ENCODE data around the gene SC5D.

SC5D gene

DNA sequence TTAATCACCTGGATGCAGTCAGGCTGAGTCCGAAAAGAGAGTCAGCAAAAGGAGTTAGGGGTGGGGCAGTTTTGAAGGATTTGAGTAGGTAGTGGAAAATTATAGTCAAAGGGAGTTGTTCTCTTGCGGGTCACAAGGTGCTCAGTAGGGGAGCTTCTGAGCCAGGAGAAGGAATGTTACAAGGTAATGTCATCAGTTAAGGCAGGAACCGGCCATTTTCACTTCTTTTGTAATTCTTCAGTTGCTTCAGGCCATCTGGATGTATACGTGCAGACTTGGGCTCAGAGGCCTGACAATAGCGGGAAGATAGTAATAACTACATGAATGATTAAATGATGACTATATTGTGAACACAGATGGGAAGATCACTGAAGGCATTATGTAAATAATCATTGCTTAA, 6.2 kb downstream of the SC5D start:
- no peak overlapping the region for H3K27ac ChIP-seq
- TF ChIP-seq EZH2 (IDR thresholded peaks at IDR 0.05) (no peak), POLR2AphosphoS5 (IDR thresholded peaks at IDR 0.05; ENCODE audit: borderline replicate concordance, low read depth, low read length) (no peak), FOXP2 (optimal IDR thresholded peaks at IDR 0.05; ENCODE audit: control extremely low read depth, extremely low read length, insufficient read depth) (no peak)
- H3K4me3 ChIP-seq, result no peak overlapping the region
- no peaks in the 10 kb centered on the region for H3K9me3 ChIP-seq (ENCODE audit: low read depth, low read length)
- H3K36me3 ChIP-seq (ENCODE audit: insufficient read depth, low read length), result peaks cover 30% of the 10 kb centered on the region
- no peak for DNase-seq (ENCODE audit: low read depth, low spot score)
- no peak overlapping the region for H3K9ac ChIP-seq (ENCODE audit: insufficient read length)

DNA sequence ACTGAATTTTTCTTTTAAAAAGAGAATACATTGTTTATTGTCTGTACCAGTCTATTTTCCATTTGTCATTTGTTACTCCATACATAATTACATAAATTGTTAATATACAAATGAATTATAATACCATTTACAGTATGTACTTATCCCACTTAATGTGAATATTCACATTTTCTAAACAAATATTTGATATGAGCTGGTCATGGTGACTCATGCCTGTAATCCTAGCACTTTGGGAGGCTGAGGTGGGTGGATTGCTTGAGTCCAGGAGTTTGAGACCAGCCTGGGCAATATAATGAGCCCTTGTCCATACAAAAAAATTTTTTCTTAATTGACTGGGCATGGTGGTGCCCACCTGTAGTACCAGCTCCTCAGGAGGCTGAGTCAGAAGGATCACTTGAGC, 6.8 kb downstream of the SC5D start:
- no peak for DNase-seq (ENCODE audit: low read depth, low spot score)
- Histone ChIP-seq H3K36me3 (ENCODE audit: insufficient read depth, low read length) (peaks cover 37% of the 10 kb centered on the region), H3K4me3 (no peak overlapping the region), H3K9ac (ENCODE audit: insufficient read length) (no peak overlapping the region), H3K27ac (no peak overlapping the region), H3K9me3 (ENCODE audit: low read depth, low read length) (no peaks in the 10 kb centered on the region)
- no peak for TF ChIP-seq FOXP2 (optimal IDR thresholded peaks at IDR 0.05; ENCODE audit: control extremely low read depth, extremely low read length, insufficient read depth)
- no peak for TF ChIP-seq EZH2 (IDR thresholded peaks at IDR 0.05)
- no peak for TF ChIP-seq POLR2AphosphoS5 (IDR thresholded peaks at IDR 0.05; ENCODE audit: borderline replicate concordance, low read depth, low read length)

GRCh38 chr11:121300313-121300971, 7.9 kb downstream of the SC5D start:
- TF ChIP-seq POLR2AphosphoS5 (IDR thresholded peaks at IDR 0.05; ENCODE audit: borderline replicate concordance, low read depth, low read length), result no peak
- no peak for TF ChIP-seq EZH2 (IDR thresholded peaks at IDR 0.05)
- TF ChIP-seq FOXP2 (optimal IDR thresholded peaks at IDR 0.05; ENCODE audit: control extremely low read depth, extremely low read length, insufficient read depth), result no peak
- peaks cover 47% of the 10 kb centered on the region for H3K36me3 ChIP-seq (ENCODE audit: insufficient read depth, low read length)
- no peak for DNase-seq (ENCODE audit: low read depth, low spot score)
- H3K4me3 ChIP-seq, result no peak overlapping the region
- no peak overlapping the region for H3K27ac ChIP-seq
- H3K9me3 ChIP-seq (ENCODE audit: low read depth, low read length), result no peaks in the 10 kb centered on the region
- no peak overlapping the region for H3K9ac ChIP-seq (ENCODE audit: insufficient read length)

DNA sequence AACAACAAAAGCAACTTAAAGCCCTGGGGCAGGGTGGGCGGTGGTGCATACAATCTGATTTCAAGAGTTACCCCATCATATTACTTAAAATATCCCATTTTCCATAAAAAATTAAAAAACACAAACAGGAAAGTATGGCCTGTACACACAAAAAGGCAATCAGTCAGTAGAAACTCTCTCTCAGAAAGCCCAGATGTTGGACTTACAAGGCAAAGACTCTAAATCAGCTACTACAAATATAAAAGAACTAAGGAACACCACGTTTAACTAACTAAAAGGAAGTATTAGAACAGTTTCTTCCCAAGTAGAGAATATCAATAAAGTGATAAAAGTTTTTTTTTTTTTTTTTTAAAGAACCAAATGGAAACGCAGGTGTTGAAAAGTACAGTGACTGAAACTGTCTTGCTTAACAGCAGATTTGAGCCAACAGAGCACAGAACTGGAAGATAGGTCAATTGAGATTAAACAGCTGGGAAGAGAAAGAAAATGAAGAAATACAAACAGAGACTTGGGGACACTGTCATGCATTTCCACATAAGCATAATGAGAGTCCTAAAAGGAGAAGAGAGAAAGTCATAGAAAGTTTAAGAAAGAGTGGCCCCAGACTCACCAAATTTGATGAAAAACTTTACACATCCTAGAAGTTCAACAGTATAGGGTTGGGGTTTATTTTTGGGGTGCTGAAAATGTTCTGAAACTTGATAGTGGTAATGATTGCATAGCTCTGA, 8.6 kb downstream of the SC5D start:
- H3K27ac ChIP-seq, result no peak overlapping the region
- TF ChIP-seq FOXP2 (optimal IDR thresholded peaks at IDR 0.05; ENCODE audit: control extremely low read depth, extremely low read length, insufficient read depth), result no peak
- no peak for TF ChIP-seq EZH2 (IDR thresholded peaks at IDR 0.05)
- no peak for TF ChIP-seq POLR2AphosphoS5 (IDR thresholded peaks at IDR 0.05; ENCODE audit: borderline replicate concordance, low read depth, low read length)
- peaks cover 48% of the 10 kb centered on the region for H3K36me3 ChIP-seq (ENCODE audit: insufficient read depth, low read length)

DNA sequence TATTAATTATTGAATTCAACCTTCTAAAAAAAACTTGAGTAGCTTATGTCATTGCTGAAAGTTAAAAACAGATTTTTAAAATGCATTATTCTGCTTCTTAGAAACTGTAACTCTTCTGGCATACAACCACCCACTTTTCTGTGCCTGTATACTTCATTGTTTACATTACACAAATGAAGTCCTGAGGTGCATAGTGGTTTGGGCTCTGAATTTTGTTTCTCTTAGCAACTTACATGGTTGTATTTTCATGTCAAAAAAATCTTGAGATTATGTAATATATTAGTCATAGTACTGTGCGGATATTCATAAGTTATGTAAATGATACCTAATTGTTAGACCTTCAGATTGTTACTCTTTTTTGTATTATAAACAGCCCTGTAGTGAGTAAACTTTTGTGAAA, 12.2 kb downstream of the SC5D start:
- H3K9me3 ChIP-seq (ENCODE audit: low read depth, low read length), result no peaks in the 10 kb centered on the region
- no peak for TF ChIP-seq POLR2AphosphoS5 (IDR thresholded peaks at IDR 0.05; ENCODE audit: borderline replicate concordance, low read depth, low read length)
- TF ChIP-seq FOXP2 (optimal IDR thresholded peaks at IDR 0.05; ENCODE audit: control extremely low read depth, extremely low read length, insufficient read depth), result no peak
- no peak for TF ChIP-seq EZH2 (IDR thresholded peaks at IDR 0.05)
- H3K9ac ChIP-seq (ENCODE audit: insufficient read length), result no peak overlapping the region
- no peak overlapping the region for H3K27ac ChIP-seq
- peaks cover 51% of the 10 kb centered on the region for H3K36me3 ChIP-seq (ENCODE audit: insufficient read depth, low read length)
- no peak overlapping the region for H3K4me3 ChIP-seq
- DNase-seq (ENCODE audit: low read depth, low spot score), result no peak

More for the DNA sequence above, 8.6 kb downstream of the SC5D start:
- Histone ChIP-seq H3K9ac (ENCODE audit: insufficient read length) (no peak overlapping the region), H3K9me3 (ENCODE audit: low read depth, low read length) (no peaks in the 10 kb centered on the region), H3K4me3 (no peak overlapping the region)
- DNase-seq (ENCODE audit: low read depth, low spot score), result no peak

DNA sequence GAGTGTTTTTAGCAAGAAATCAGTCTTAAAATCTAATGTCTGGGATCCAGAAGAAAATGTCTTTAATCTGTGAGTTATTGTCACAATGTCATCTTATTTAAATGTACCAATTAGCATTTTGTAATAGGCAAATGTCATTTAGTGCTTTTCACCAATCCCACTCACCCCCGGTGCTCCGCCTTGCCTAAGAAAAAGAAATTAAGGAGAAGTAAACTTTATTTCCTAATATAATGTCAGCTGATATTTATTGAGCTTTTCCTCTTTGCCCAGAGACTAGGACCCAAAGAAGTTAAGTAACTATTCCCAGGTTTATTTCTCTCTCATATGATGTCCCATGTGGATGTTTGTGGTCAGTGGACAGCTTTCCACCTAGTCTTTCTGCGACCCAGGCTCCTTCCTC, 16.2 kb downstream of the SC5D start:
- no peak overlapping the region for H3K9ac ChIP-seq (ENCODE audit: insufficient read length)
- no peak for TF ChIP-seq POLR2AphosphoS5 (IDR thresholded peaks at IDR 0.05; ENCODE audit: borderline replicate concordance, low read depth, low read length)
- TF ChIP-seq EZH2 (IDR thresholded peaks at IDR 0.05), result no peak
- TF ChIP-seq FOXP2 (optimal IDR thresholded peaks at IDR 0.05; ENCODE audit: control extremely low read depth, extremely low read length, insufficient read depth), result no peak
- DNase-seq (ENCODE audit: low read depth, low spot score), result no peak
- H3K36me3 ChIP-seq (ENCODE audit: insufficient read depth, low read length), result peaks cover 45% of the 10 kb centered on the region
- no peak overlapping the region for H3K4me3 ChIP-seq
- H3K27ac ChIP-seq, result no peak overlapping the region
- H3K9me3 ChIP-seq (ENCODE audit: low read depth, low read length), result no peaks in the 10 kb centered on the region

DNA sequence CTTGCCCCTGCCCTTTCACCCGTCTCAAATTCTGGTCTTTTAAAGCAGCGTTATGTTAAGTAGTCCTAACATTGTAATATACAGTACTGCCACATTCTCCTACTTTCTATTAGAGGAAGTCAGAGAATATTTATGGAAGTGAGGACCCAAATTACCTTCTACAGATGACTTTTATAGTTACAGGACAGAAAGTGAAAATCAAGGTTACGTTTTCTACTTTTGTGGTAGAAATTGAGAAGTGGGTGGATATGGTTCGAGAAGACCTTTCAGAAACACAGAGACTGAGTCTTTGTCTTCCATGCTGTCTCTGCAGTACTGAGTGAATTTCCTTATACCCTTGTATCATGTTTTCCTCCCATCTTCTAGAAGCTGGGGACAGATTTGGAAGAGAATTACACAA, 17.1 kb downstream of the SC5D start:
- Histone ChIP-seq H3K27ac (no peak overlapping the region), H3K36me3 (ENCODE audit: insufficient read depth, low read length) (peaks cover 37% of the 10 kb centered on the region), H3K9me3 (ENCODE audit: low read depth, low read length) (no peaks in the 10 kb centered on the region), H3K9ac (ENCODE audit: insufficient read length) (no peak overlapping the region), H3K4me3 (no peak overlapping the region)
- TF ChIP-seq POLR2AphosphoS5 (IDR thresholded peaks at IDR 0.05; ENCODE audit: borderline replicate concordance, low read depth, low read length), result no peak
- no peak for TF ChIP-seq EZH2 (IDR thresholded peaks at IDR 0.05)
- no peak for TF ChIP-seq FOXP2 (optimal IDR thresholded peaks at IDR 0.05; ENCODE audit: control extremely low read depth, extremely low read length, insufficient read depth)
- no peak for DNase-seq (ENCODE audit: low read depth, low spot score)

- TF ChIP-seq FOXP2 (optimal IDR thresholded peaks at IDR 0.05; ENCODE audit: control extremely low read depth, extremely low read length, insufficient read depth) (no peak), POLR2AphosphoS5 (IDR thresholded peaks at IDR 0.05; ENCODE audit: borderline replicate concordance, low read depth, low read length) (no peak)
- Histone ChIP-seq H3K4me3 (no peak overlapping the region), H3K9me3 (ENCODE audit: low read depth, low read length) (no peaks in the 10 kb centered on the region), H3K9ac (ENCODE audit: insufficient read length) (no peak overlapping the region), H3K27ac (no peak overlapping the region), H3K36me3 (ENCODE audit: insufficient read depth, low read length) (peaks cover 25% of the 10 kb centered on the region)
- no peak for DNase-seq (ENCODE audit: low read depth, low spot score)
These were observed 18.3 kb downstream of the SC5D start for GRCh38 chr11:121310908-121311307.
